ENCODE results near the gene CES3.
"Not testable (repeated sequence)": the region's sequence is repeated elsewhere in the genome, so short reads cannot be mapped to it uniquely, and the experiment has no call there.

The CES3 gene

DNA sequence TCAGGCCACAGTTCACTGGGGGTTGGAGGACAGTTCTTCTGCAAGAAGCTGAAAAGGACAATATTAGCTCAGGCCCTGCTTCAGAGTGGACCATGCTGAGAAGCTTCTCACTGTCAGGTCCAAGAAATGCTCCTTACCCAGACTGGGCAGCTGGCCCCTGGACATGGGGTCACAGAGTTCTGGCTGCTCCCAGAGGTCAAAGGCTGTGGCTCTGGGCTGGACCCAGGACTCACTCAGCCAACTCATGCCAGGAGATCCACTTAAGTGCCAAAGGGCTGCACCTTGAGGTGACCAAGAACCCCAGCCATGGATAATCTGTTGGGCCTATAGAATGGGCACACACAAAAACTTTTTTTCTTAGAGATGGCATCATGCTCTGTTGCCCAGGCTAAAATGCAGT, 21.7 kb upstream of the CES3 start:
- no peak for DNase-seq (ENCODE audit: extremely low spot score)
- ChIA-PET CTCF (no interaction called here), POLR2A (no interaction called here)
- TF ChIP-seq, protein P1, sequence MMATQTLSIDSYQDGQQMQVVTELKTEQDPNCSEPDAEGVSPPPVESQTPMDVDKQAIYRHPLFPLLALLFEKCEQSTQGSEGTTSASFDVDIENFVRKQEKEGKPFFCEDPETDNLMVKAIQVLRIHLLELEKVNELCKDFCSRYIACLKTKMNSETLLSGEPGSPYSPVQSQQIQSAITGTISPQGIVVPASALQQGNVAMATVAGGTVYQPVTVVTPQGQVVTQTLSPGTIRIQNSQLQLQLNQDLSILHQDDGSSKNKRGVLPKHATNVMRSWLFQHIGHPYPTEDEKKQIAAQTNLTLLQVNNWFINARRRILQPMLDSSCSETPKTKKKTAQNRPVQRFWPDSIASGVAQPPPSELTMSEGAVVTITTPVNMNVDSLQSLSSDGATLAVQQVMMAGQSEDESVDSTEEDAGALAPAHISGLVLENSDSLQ (IDR thresholded peaks at IDR 0.05): no peak
- TF ChIP-seq FOXA1 (IDR thresholded peaks at IDR 0.05) (no peak), TARDBP (IDR thresholded peaks at IDR 0.05) (no peak), BHLHE40 (IDR thresholded peaks at IDR 0.05; ENCODE audit: borderline replicate concordance) (no peak), L3MBTL2 (conservative IDR thresholded peaks at IDR 0.05) (no peak), NFRKB (IDR thresholded peaks at IDR 0.05) (no peak), ELF4 (IDR thresholded peaks at IDR 0.05) (no peak), SP1 (IDR thresholded peaks at IDR 0.05) (no peak), ZNF384 (IDR thresholded peaks at IDR 0.05) (no peak), CTBP1 (IDR thresholded peaks at IDR 0.05; ENCODE audit: borderline replicate concordance) (no peak), SUZ12 (IDR thresholded peaks at IDR 0.05) (no peak), HDGF (IDR thresholded peaks at IDR 0.05; ENCODE audit: borderline replicate concordance) (no peak), ARNT (IDR thresholded peaks at IDR 0.05) (no peak), LEF1 (IDR thresholded peaks at IDR 0.05; ENCODE audit: borderline replicate concordance) (no peak), FOXM1 (IDR thresholded peaks at IDR 0.05; ENCODE audit: borderline replicate concordance) (no peak), FOXK2 (IDR thresholded peaks at IDR 0.05) (no peak)

- no peak for DNase-seq (ENCODE audit: extremely low spot score)
- POLR2A ChIA-PET: no interaction called here
- no peak for TF ChIP-seq L3MBTL2 (conservative IDR thresholded peaks at IDR 0.05)
- no peak for TF ChIP-seq BHLHE40 (IDR thresholded peaks at IDR 0.05; ENCODE audit: borderline replicate concordance)
- TF ChIP-seq LEF1 (IDR thresholded peaks at IDR 0.05; ENCODE audit: borderline replicate concordance): no peak
- TF ChIP-seq FOXA1 (IDR thresholded peaks at IDR 0.05): no peak
- TF ChIP-seq HDGF (IDR thresholded peaks at IDR 0.05; ENCODE audit: borderline replicate concordance): no peak
- TF ChIP-seq FOXK2 (IDR thresholded peaks at IDR 0.05): no peak
- no peak for TF ChIP-seq ARNT (IDR thresholded peaks at IDR 0.05)
- CTCF ChIA-PET: no interaction called here
Observed at GRCh38 chr16:66940236-66940635, 20.8 kb upstream of the CES3 start.

DNA sequence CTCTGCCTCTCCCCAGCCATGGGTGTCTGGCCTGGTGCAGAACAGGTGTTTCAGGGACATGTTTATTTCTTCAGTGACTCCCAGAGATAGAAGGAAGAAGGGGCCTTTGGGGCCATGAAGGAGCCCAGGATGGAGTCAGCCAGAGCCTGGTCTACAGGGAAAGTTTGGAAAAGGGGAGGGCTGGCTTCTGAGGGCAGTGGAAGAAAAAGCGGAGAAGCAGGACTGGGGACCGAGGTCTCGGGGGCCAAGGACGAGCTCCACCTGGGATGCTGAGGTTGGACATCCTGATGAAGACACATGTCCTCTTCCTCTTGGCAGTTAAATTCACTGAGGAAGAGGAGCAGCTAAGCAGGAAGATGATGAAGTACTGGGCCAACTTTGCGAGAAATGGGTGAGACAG, 18.1 kb upstream of the CES3 start:
- CTCF ChIA-PET: interaction anchor here (1.5 kb wide), 1 partner anchor 18 kb away, joined by 4 read pairs; the partner anchor contains the start of gene CES3
- POLR2A ChIA-PET: no interaction called here
- no peak for DNase-seq (ENCODE audit: extremely low spot score)
- no peak for TF ChIP-seq FOXM1 (IDR thresholded peaks at IDR 0.05; ENCODE audit: borderline replicate concordance)
- no peak for TF ChIP-seq ARNT (IDR thresholded peaks at IDR 0.05)
- no peak for TF ChIP-seq BHLHE40 (IDR thresholded peaks at IDR 0.05; ENCODE audit: borderline replicate concordance)
- TF ChIP-seq ELF4 (IDR thresholded peaks at IDR 0.05): no peak
- no peak for TF ChIP-seq SUZ12 (IDR thresholded peaks at IDR 0.05)
- TF ChIP-seq LEF1 (IDR thresholded peaks at IDR 0.05; ENCODE audit: borderline replicate concordance): no peak
- TF ChIP-seq FOXA1 (IDR thresholded peaks at IDR 0.05): no peak
- no peak for TF ChIP-seq FOXK2 (IDR thresholded peaks at IDR 0.05)
- TF ChIP-seq SP1 (IDR thresholded peaks at IDR 0.05): no peak
- no peak for TF ChIP-seq CTBP1 (IDR thresholded peaks at IDR 0.05; ENCODE audit: borderline replicate concordance)
- no peak for TF ChIP-seq TARDBP (IDR thresholded peaks at IDR 0.05)
- TF ChIP-seq NFRKB (IDR thresholded peaks at IDR 0.05): no peak
- no peak for TF ChIP-seq HDGF (IDR thresholded peaks at IDR 0.05; ENCODE audit: borderline replicate concordance)
- TF ChIP-seq ZNF384 (IDR thresholded peaks at IDR 0.05): no peak
- TF ChIP-seq, protein P1 (IDR thresholded peaks at IDR 0.05): no peak
- no peak for TF ChIP-seq L3MBTL2 (conservative IDR thresholded peaks at IDR 0.05)

DNA sequence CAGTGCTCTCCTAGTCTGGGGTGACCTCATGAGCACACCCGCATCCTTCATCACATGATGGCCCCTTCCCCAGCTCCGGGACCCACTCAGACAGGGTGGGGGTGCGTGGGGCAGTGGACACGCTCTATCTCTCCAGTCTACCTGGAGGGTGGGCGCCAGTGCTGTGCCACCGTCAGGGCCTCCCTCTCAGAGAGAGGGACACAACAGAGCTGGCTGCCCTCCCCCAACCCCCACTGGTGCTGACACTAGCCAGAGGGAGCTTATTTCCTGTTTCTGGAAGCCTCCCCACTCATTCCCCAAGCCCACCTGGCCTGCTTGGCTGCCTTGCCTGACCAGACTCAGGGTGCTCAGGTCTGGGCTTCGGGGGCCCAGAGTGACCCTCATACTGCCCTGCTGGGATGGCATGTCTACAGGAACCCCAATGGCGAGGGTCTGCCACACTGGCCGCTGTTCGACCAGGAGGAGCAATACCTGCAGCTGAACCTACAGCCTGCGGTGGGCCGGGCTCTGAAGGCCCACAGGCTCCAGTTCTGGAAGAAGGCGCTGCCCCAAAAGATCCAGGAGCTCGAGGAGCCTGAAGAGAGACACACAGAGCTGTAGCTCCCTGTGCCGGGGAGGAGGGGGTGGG, 17.5 kb upstream of the CES3 start:
- ChIA-PET CTCF (interaction anchor here (0.6 to 1.5 kb wide), 2 partner anchors 17 to 53 kb away, joined by 3 to 4 read pairs; partner anchors contain the start of gene CES3), POLR2A (interaction anchor here (1.2 kb wide), 1 partner anchor 17 kb away, joined by 3 read pairs; no protein-coding TSS in a partner anchor)
- no peak for DNase-seq (ENCODE audit: extremely low spot score)
- no peak for TF ChIP-seq SUZ12 (IDR thresholded peaks at IDR 0.05)
- no peak for TF ChIP-seq ELF4 (IDR thresholded peaks at IDR 0.05)
- no peak for TF ChIP-seq ZNF384 (IDR thresholded peaks at IDR 0.05)
- TF ChIP-seq, protein P1 (IDR thresholded peaks at IDR 0.05): no peak
- TF ChIP-seq CTBP1 (IDR thresholded peaks at IDR 0.05; ENCODE audit: borderline replicate concordance): no peak
- TF ChIP-seq L3MBTL2 (conservative IDR thresholded peaks at IDR 0.05): no peak
- no peak for TF ChIP-seq NFRKB (IDR thresholded peaks at IDR 0.05)
- TF ChIP-seq BHLHE40 (IDR thresholded peaks at IDR 0.05; ENCODE audit: borderline replicate concordance): no peak
- no peak for TF ChIP-seq LEF1 (IDR thresholded peaks at IDR 0.05; ENCODE audit: borderline replicate concordance)
- no peak for TF ChIP-seq ARNT (IDR thresholded peaks at IDR 0.05)
- TF ChIP-seq SP1 (IDR thresholded peaks at IDR 0.05): no peak
- no peak for TF ChIP-seq HDGF (IDR thresholded peaks at IDR 0.05; ENCODE audit: borderline replicate concordance)
- TF ChIP-seq TARDBP (IDR thresholded peaks at IDR 0.05): no peak
- TF ChIP-seq FOXA1 (IDR thresholded peaks at IDR 0.05): no peak
- TF ChIP-seq FOXM1 (IDR thresholded peaks at IDR 0.05; ENCODE audit: borderline replicate concordance): no peak
- TF ChIP-seq FOXK2 (IDR thresholded peaks at IDR 0.05): no peak

- POLR2A ChIA-PET: interaction anchor here (1.2 kb wide), 1 partner anchor 17 kb away, joined by 3 read pairs; no protein-coding TSS in a partner anchor
- no peak for TF ChIP-seq TARDBP (IDR thresholded peaks at IDR 0.05)
- no peak for TF ChIP-seq L3MBTL2 (conservative IDR thresholded peaks at IDR 0.05)
- no peak for TF ChIP-seq NFRKB (IDR thresholded peaks at IDR 0.05)
- no peak for TF ChIP-seq FOXA1 (IDR thresholded peaks at IDR 0.05)
- TF ChIP-seq LEF1 (IDR thresholded peaks at IDR 0.05; ENCODE audit: borderline replicate concordance): no peak
- TF ChIP-seq FOXM1 (IDR thresholded peaks at IDR 0.05; ENCODE audit: borderline replicate concordance): no peak
- TF ChIP-seq ARNT (IDR thresholded peaks at IDR 0.05): no peak
- TF ChIP-seq SUZ12 (IDR thresholded peaks at IDR 0.05): no peak
- TF ChIP-seq SP1 (IDR thresholded peaks at IDR 0.05): no peak
- no peak for TF ChIP-seq BHLHE40 (IDR thresholded peaks at IDR 0.05; ENCODE audit: borderline replicate concordance)
- no peak for TF ChIP-seq FOXK2 (IDR thresholded peaks at IDR 0.05)
- no peak for TF ChIP-seq ELF4 (IDR thresholded peaks at IDR 0.05)
- CTCF ChIA-PET: interaction anchor here (0.6 to 1.5 kb wide), 3 partner anchors 17 to 53 kb away, joined by 3 to 4 read pairs (median 4); partner anchors contain the start of gene CES3
- no peak for DNase-seq (ENCODE audit: extremely low spot score)
Observed at GRCh38 chr16:66944054-66944441, 17.0 kb upstream of the CES3 start.

- DNase-seq (ENCODE audit: extremely low spot score); POLR2A ChIA-PET: not testable (repeated sequence)
- CTCF ChIA-PET: interaction anchor here (0.6 to 1.1 kb wide), 2 partner anchors 49 to 276 kb away, joined by 3 to 4 read pairs; no protein-coding TSS in a partner anchor
Observed at GRCh38 chr16:66944971-66945370, 16.1 kb upstream of the CES3 start.
